H9 (cell line): ENCODE results near the gene ALOX5. TPM values are rescaled to one million over a fixed set of nuclear protein-coding genes. Genes with fewer than 3 reads are reported as not detected.

Experiments used
- DNase-seq: peaks from one replicate; pipeline ENCODE4 v3.0.0-alpha.2; 2017
- H2AFZ ChIP-seq: one replicate; pipeline ENCODE4 v1.6.1; 2013; ENCODE audit warnings: mild to moderate bottlenecking, low read length, control low read depth, moderate library complexity
- H2AK5ac ChIP-seq: 2 replicates; pipeline ENCODE4 v1.6.1; 2013; ENCODE audit warnings: low read length, control low read depth, mixed read lengths; ENCODE audit not compliant: insufficient read length
- H2BK120ac ChIP-seq: one replicate; pipeline ENCODE4 v1.6.1; 2013; ENCODE audit warnings: low read depth, mild to moderate bottlenecking, low read length, control low read depth, inconsistent platforms; ENCODE audit not compliant: poor library complexity, severe bottlenecking
- H2BK12ac ChIP-seq: 2 replicates; pipeline ENCODE4 v1.6.1; 2013; ENCODE audit warnings: low read length, control low read depth, mixed read lengths, low read depth; ENCODE audit not compliant: insufficient read length
- H2BK15ac ChIP-seq: 2 replicates; pipeline ENCODE4 v1.6.1; 2013; ENCODE audit warnings: low read depth, low read length, control low read depth
- H2BK20ac ChIP-seq: one replicate; pipeline ENCODE4 v1.6.1; 2013; ENCODE audit warnings: low read depth, mild to moderate bottlenecking, low read length, control low read depth, inconsistent platforms; ENCODE audit not compliant: poor library complexity, severe bottlenecking
- H2BK5ac ChIP-seq: 2 replicates; pipeline ENCODE4 v1.6.1; 2013; ENCODE audit warnings: low read length, control low read depth, mixed read lengths; ENCODE audit not compliant: insufficient read length
- H3K14ac ChIP-seq: 2 replicates; pipeline ENCODE4 v1.6.1; 2013; ENCODE audit warnings: low read length, control low read depth; ENCODE audit not compliant: insufficient read depth
- H3K18ac ChIP-seq: 2 replicates; pipeline ENCODE4 v1.6.1; 2013; ENCODE audit warnings: low read depth, mild to moderate bottlenecking, mixed read lengths, low read length, control low read depth; ENCODE audit not compliant: insufficient read length
- H3K23ac ChIP-seq: 2 replicates; pipeline ENCODE4 v1.6.1; 2013; ENCODE audit warnings: low read length, control low read depth, mixed read lengths, low read depth; ENCODE audit not compliant: insufficient read length
- H3K23me2 ChIP-seq: 2 replicates; pipeline ENCODE4 v1.6.1; 2013; ENCODE audit warnings: low read depth, mild to moderate bottlenecking, mixed read lengths, low read length, control low read depth; ENCODE audit not compliant: insufficient read length, poor library complexity, severe bottlenecking
- H3K27ac ChIP-seq: 2 replicates; pipeline ENCODE4 v1.5.1; 2013; ENCODE audit warnings: low read length, control low read depth, mixed read lengths, low read depth; ENCODE audit not compliant: insufficient read length
- H3K27me3 ChIP-seq: 2 replicates; pipeline ENCODE4 v1.6.1; 2013; ENCODE audit warnings: low read length, control low read depth, inconsistent platforms; ENCODE audit not compliant: insufficient read depth
- H3K4ac ChIP-seq: 2 replicates; pipeline ENCODE4 v1.6.1; 2013; ENCODE audit warnings: low read depth, mild to moderate bottlenecking, control low read depth, inconsistent platforms, low read length, moderate library complexity
- H3K4me1 ChIP-seq: 2 replicates; pipeline ENCODE4 v1.6.1; 2013; ENCODE audit warnings: low read length, control low read depth, inconsistent platforms; ENCODE audit not compliant: insufficient read depth
- H3K4me2 ChIP-seq: 2 replicates; pipeline ENCODE4 v1.6.1; 2013; ENCODE audit warnings: low read length, control low read depth, mixed read lengths; ENCODE audit not compliant: insufficient read length, insufficient read depth
- H3K56ac ChIP-seq: 2 replicates; pipeline ENCODE4 v1.6.1; 2013; ENCODE audit warnings: low read depth, mild to moderate bottlenecking, mixed read lengths, low read length, control low read depth; ENCODE audit not compliant: insufficient read length
- H3K79me1 ChIP-seq: 2 replicates; pipeline ENCODE4 v1.6.1; 2013; ENCODE audit warnings: low read depth, mild to moderate bottlenecking, moderate library complexity, low read length, control low read depth, inconsistent platforms; ENCODE audit not compliant: insufficient read depth, poor library complexity, severe bottlenecking
- H3K79me2 ChIP-seq: 2 replicates; pipeline ENCODE4 v1.6.1; 2013; ENCODE audit warnings: low read length, control low read depth, inconsistent platforms; ENCODE audit not compliant: insufficient read depth
- H3K9ac ChIP-seq: 2 replicates; pipeline ENCODE4 v1.6.1; 2013; ENCODE audit warnings: low read length, control low read depth, mixed read lengths; ENCODE audit not compliant: insufficient read length; ENCODE audit errors: extremely low read depth
- H3K9me3 ChIP-seq: one replicate; pipeline ENCODE4 v1.6.1; 2013; ENCODE audit warnings: low read depth, low read length, inconsistent platforms; ENCODE audit not compliant: control insufficient read depth
- H3T11ph ChIP-seq: one replicate; pipeline ENCODE4 v1.6.1; 2013; ENCODE audit warnings: mild to moderate bottlenecking, low read length, control low read depth, inconsistent platforms
- H4K20me1 ChIP-seq: one replicate; pipeline ENCODE4 v1.6.1; 2013; ENCODE audit not compliant: control insufficient read depth, insufficient read length, insufficient read depth
- H4K5ac ChIP-seq: 2 replicates; pipeline ENCODE4 v1.6.1; 2013; ENCODE audit warnings: low read depth, mild to moderate bottlenecking, mixed read lengths, low read length, control low read depth; ENCODE audit not compliant: insufficient read length
- H4K8ac ChIP-seq: replicated peaks from 2 replicates; pipeline ENCODE4 v1.6.1; 2013; ENCODE audit warnings: low read length, control low read depth, mixed read lengths, low read depth; ENCODE audit not compliant: insufficient read length
- H4K91ac ChIP-seq: 2 replicates; pipeline ENCODE4 v1.6.1; 2013; ENCODE audit warnings: low read depth, mild to moderate bottlenecking, moderate library complexity, mixed read lengths, low read length, control low read depth; ENCODE audit not compliant: insufficient read length
- H3K27ac Mint-ChIP-seq, 3 experiments: 2 replicates in 2 of 3; 3 replicates in 1 of 3; pipeline ENCODE4 v1.8.0; 2020 to 2021; ENCODE audit warnings: mixed read lengths in 3 of 3, mild to moderate bottlenecking in 1 of 3, moderate library complexity in 1 of 3
- H3K27me3 Mint-ChIP-seq: 2 replicates; pipeline ENCODE4 v1.8.0; 2021; ENCODE audit warnings: low read depth, mild to moderate bottlenecking, moderate library complexity, mixed read lengths
- H3K36me3 Mint-ChIP-seq, 3 experiments: 2 replicates in 2 of 3; 3 replicates in 1 of 3; pipeline ENCODE4 v1.8.0; 2020 to 2021; ENCODE audit warnings: low read depth in 3 of 3, mixed read lengths in 3 of 3; ENCODE audit not compliant: insufficient read depth in 1 of 3
- H3K4me1 Mint-ChIP-seq, 2 experiments: 2 replicates each; pipeline ENCODE4 v1.8.0; 2020; ENCODE audit warnings: mixed read lengths in 2 of 2
- H3K4me3 Mint-ChIP-seq, 2 experiments: 2 replicates in 1 of 2; 3 replicates in 1 of 2; pipeline ENCODE4 v1.8.0; 2020 to 2021; ENCODE audit warnings: mild to moderate bottlenecking in 2 of 2, mixed read lengths in 2 of 2, moderate library complexity in 1 of 2
- H3K9me3 Mint-ChIP-seq, 2 experiments: 2 replicates in 1 of 2; 3 replicates in 1 of 2; pipeline ENCODE4 v1.8.0; 2020; ENCODE audit warnings: mild to moderate bottlenecking in 2 of 2, mixed read lengths in 2 of 2, moderate library complexity in 1 of 2
- CTCF ChIP-seq: fragments of 200-600 bp; sonication (generic); conservative IDR thresholded peaks from 3 replicates; pipeline ENCODE4 v1.8.0; 2021; ENCODE audit warnings: antibody characterized with exemption, mild to moderate bottlenecking
- WGBS: extraction: QIAGEN DNeasy Blood & Tissue Kit; methylation state at CpG from one replicate; pipeline ENCODE4 v1.1.7; 2013; ENCODE audit warnings: missing lambda C conversion rate, low lambda C conversion rate, mixed read lengths; ENCODE audit not compliant: insufficient read length; ENCODE audit errors: extremely low coverage; 5-methylcytosine and 5-hydroxymethylcytosine counted together
- total RNA-seq: library from RNA; stranded (reverse); gene quantifications from 2 replicates; pipeline ENCODE4 v1.2.1, GENCODE V29; 2021

The ALOX5 gene
- total RNA-seq, 1 experiment from 2014 or later: 3.7 TPM

GRCh38 chr10:45491061-45491460, 117.0 kb downstream of the ALOX5 start:
- Histone ChIP-seq H2BK120ac (no peak overlapping the region), H3K9me3 (no peaks in the 10 kb centered on the region), H4K91ac (no peak overlapping the region), H3K4me2 (no peak overlapping the region), H3K56ac (no peak overlapping the region), H3K27ac (no peak overlapping the region), H2BK15ac (no peak overlapping the region), H3K23ac (no peak overlapping the region), H2BK5ac (no peak overlapping the region), H4K20me1 (no peaks in the 10 kb centered on the region), H3K18ac (no peak overlapping the region), H2BK12ac (no peak overlapping the region), H3K79me1 (no peaks in the 10 kb centered on the region), H2AFZ (no peak overlapping the region), H3K9ac (no peak overlapping the region), H3T11ph (no peak overlapping the region), H3K27me3 (no peaks in the 10 kb centered on the region), H4K5ac (no peak overlapping the region), H3K4me1 (no peaks in the 10 kb centered on the region), H2BK20ac (no peak overlapping the region), H4K8ac (no peak overlapping the region), H3K79me2 (no peaks in the 10 kb centered on the region), H2AK5ac (no peak overlapping the region), H3K4ac (no peak overlapping the region), H3K23me2 (no peaks in the 10 kb centered on the region), H3K14ac (no peak overlapping the region)
- Mint-ChIP-seq H3K4me3 (no peak overlapping the region), H3K36me3 (peaks cover 2 to 7% (median 3%) of the 10 kb centered on the region in 3 experiments; a peak in 5 of 7 replicates), H3K4me1 (no peaks in the 10 kb centered on the region), H3K9me3 (peaks cover 14 to 21% of the 10 kb centered on the region in 2 experiments; a peak in 4 of 5 replicates), H3K27me3 (no peaks in the 10 kb centered on the region), H3K27ac (no peak overlapping the region)
- DNase-seq: no peak
- TF ChIP-seq CTCF: no peak
- no CpG with 5 or more reads among the region's 7 CpGs for WGBS

Other genes with a start within 250 kb of the ALOX5 start
- gene OR13A1, start 58.6 kb upstream of the ALOX5 start, total RNA-seq: 0.13 and 0.15 TPM in 2 replicates